HG03469 (cell line): Measurements from ENCODE around the gene SPANXB1.
"Not testable (repeated sequence)": the region's sequence is repeated elsewhere in the genome, so short reads cannot be mapped to it uniquely, and the experiment has no call there.

Experiments
- ATAC-seq: cut with Tn5 transposase; IDR thresholded peaks from one replicate; pipeline ENCODE4 v1.9.1; 2021; ENCODE audit warnings: mild to moderate bottlenecking, moderate library complexity, moderate number of reproducible peaks; ENCODE audit not compliant: unreplicated experiment

The SPANXB1 gene, protein sequence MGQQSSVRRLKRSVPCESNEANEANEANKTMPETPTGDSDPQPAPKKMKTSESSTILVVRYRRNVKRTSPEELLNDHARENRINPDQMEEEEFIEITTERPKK

DNA sequence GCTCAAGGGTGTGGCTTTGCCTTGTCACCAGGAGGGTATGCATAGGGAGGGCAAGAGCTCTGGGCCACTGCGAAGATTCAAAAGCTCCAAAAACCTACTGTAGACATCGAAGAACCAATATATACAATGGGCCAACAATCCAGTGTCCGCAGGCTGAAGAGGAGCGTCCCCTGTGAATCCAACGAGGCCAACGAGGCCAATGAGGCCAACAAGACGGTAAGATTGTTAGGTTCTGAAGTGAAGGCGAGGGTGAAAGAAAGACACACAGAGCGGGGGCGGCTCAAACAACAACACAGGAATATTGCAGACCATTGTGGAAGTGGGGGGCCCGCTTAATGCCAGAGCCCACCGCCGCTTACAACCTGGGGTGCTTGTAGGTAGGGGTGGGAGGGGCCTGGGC is at the start of gene SPANXB1:
TSS of gene SPANXB1 (plus strand) at position 27 of the 400 bp plus-strand sequence. CDS start at position 127, 100 bp downstream.
- not testable (repeated sequence) for ATAC-seq

DNA sequence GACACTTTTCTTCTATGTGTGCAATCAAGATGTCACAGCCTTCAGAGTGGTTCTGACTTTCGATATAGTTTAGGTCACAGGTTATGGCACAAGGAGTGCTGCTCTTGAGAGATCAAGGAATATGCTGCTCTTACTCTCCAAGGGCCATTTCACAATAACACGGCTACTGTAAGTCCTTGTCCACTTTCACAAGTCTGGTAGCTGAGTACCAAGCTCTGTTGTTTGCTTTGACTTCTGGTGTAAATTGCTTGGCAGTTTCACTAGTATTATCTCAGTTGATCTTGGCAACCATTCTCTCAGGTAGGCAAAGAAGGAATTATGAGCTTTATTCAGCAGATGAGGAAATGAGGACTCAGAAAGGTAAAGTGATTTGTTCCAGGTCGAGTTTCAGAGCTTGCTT is 35.4 kb upstream of the SPANXB1 start:
- no peak for ATAC-seq

DNA sequence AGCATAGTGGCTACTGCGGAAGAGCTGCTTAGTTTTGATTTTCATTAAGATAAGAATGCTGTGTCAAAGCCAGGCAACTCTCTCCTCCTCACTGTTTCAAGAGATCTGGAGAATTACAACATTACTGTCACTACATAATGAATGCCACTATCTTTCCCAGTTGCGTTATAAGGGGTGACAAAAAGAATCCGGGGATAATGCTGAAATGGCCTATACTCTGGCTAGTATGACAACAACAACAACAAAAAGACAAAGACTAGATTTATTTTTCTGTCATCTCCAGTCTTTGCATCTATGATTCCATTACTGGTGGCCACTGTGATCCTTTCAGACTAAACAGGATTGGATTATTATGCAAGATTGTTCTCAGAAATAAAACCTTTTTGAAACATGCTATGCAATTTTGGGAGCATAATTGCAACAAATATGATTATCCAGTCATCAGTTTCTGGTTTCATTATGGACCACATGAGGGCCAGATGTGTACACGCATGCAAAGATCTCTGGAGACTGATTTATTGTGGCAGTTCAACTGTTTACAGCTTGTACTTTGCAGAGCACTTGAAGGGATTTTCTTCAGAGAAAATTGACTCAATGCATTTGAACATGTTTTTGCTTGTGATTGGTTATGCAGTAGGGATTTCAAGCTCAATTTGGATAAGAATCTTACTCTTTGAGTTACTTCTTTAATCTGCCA is 31.1 kb upstream of the SPANXB1 start:
- no peak for ATAC-seq

DNA sequence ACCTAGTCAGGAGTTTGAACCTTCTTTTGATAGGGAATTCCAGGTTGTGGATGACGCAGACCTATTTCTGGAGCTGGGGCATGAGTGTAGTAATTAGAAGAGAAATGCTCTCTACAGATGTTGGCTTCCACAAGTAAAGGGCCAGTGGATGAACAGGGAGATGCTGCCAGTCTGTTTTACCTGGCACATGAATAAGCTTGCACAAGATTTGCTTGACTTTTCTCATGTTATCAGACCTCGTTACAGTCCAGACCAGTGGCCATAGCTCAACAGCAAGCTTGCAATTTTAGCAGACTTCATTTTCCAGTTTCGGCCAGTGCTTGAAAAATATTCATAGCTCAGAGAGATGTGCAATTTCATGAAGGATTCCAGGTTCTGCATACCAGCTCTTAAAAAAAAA is 26.9 kb upstream of the SPANXB1 start:
- ATAC-seq, result no peak

DNA sequence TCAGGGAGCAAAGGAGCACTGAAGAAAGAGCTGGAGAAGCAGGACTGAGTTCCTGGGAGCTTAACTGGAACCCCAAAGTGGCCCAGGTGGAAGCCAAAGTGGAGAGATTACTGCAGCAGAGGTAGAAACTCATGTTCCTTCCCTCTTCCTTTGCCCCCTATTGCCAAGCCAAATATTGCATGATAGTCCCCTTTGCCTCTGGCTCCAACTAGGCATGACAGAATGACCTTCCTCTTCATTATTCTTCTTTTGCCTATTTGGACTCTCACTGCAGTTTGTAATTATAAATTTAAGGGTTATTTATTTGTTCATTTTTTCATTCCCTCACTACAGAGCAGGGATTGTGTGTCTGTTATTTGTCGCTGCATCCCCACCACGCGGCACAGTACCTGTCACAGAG is 22.1 kb upstream of the SPANXB1 start:
- ATAC-seq, result no peak

DNA sequence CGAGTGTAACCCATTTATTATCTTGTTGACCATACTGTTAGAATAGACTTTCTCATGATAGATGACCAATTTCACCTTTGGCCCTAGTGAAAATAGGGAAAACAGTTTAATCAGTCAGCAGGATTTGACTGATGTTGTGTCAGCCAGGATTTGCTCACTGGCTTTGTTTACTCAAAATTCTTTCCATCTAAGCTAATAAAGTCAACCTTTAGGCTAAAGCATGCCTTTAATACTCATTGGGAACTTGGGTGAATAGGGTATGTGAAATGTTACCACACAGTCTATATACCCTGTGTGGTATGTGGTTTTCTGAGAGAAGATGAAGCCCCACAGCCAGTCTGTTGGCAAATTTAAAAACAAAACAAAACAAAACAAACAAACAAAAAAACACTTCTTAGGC is 18.7 kb upstream of the SPANXB1 start:
- no peak for ATAC-seq

DNA sequence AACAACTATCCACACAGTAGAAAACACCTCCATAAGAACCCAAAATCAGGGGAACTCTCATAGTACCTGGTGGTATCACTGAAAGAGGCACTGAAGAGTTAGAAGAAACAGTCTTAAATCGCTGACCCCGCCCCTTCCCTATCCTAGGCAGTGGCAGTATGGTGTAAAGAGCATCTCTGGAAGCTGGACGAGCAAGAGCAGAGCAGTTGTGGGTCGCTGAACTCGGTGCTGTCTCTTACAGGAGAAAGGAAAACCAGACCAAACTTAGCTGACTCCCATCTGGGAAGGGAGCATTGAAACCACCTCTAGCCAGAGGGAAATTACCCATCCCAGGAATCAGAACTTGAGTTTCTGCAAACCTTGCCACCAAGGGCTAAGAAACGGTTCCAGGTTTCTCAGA is 2.8 kb downstream of the SPANXB1 start:
- ATAC-seq, result not testable (repeated sequence)

DNA sequence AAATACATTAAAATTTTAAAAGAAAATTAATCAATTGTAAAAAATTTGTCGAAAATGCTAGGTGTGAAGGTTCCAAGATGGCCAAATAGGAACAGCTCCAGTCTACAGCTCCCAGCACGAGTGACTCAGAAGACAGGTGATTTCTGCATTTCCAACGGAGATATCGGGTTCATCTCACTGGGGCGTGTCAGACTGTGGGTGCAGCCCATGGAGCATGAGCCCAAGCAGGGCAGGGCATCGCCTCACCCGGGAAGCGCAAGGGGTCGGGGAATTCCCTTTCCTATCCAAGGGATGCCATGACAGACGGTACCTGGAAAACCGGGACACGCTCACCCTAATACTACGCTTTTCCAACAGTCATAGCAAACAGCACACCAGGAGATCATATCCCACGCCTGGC is 41.9 kb downstream of the SPANXB1 start:
- not testable (repeated sequence) for ATAC-seq

DNA sequence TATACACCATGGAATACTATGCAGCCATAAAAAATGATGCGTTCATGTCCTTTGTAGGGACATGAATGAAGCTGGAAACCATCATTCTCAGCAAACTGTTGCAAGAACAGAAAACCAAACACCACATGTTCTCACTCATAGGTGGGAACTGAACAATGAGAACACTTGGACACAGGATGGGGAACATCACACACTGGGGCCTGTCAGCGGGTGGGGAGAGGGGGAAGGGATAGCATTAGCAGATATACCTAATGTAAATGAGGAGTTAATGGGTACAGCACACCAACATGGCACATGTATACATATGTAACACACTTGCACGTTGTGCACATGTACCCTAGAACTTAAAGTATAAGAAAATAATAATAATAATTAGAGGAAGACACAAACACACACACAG is 47.5 kb downstream of the SPANXB1 start:
- ATAC-seq, result not testable (repeated sequence)

DNA sequence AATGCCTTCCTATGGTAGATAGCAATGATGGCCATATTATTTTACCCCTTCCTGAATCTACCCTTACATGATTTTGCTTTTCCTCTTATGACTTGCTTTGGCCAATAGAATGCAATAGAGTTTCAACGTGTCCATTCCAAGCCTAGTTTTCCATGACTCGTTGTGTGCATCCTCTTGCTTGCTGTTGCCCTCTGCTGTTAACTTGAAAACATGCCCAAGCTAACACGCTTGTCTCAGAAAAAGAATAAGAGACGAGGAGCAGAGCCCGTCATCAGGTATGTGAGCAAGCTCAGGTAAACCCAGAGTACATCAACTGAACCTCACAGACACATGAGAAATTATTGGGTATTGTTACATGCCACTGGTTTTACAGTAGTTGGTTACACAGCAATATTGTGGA is 49.7 kb downstream of the SPANXB1 start:
- not testable (repeated sequence) for ATAC-seq
